Lower leg skin (tissue), 3 donors: ENCODE results near the gene AQP9.

Experiments
- POLR2A ChIP-seq, 2 donors: fragments of 450-650 bp; IDR thresholded peaks; one replicate each; pipeline ENCODE4 v1.6.1; 2016 to 2017; ENCODE audit warnings: antibody characterized with exemption in 2 of 2, mild to moderate bottlenecking in 1 of 2, moderate library complexity in 1 of 2
- TF ChIP-seq, protein P1 (sequence below), 3 donors: fragments of 450-650 bp; IDR thresholded peaks; one replicate each; pipeline ENCODE4 v1.5.1; 2016; ENCODE audit warnings: antibody characterized with exemption in 3 of 3, mild to moderate bottlenecking in 3 of 3, moderate library complexity in 2 of 3

DNA sequence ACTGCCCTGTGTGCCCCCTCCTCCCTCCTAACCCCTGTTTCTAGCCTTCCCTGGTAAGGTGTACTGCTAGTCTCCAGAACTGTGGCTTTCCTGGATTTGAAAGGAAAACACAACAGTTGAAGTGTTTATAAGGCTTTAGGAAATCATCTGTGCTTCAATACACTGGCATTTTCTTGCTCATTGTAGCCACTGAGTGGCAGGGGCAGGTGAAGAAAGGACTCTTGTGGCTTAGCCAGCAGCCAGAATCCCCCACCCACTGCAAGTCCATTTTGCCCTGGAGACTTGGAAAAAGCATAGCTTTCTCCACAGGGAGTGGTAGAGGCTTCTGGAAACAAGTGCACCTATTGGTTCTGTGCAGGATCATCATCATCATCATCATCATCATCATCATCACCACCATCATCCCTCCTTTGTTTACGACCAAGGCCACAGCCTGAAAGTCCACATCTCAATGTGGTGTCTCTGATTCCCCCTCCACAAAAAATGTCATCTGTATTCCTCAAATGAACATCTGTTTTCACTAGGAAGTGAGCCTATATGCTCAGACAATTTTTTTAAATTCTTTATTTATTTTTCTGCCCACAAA, 33.4 kb downstream of the AQP9 start:
- no peak for TF ChIP-seq POLR2A (IDR thresholded peaks at IDR 0.05)
- TF ChIP-seq, protein P1, sequence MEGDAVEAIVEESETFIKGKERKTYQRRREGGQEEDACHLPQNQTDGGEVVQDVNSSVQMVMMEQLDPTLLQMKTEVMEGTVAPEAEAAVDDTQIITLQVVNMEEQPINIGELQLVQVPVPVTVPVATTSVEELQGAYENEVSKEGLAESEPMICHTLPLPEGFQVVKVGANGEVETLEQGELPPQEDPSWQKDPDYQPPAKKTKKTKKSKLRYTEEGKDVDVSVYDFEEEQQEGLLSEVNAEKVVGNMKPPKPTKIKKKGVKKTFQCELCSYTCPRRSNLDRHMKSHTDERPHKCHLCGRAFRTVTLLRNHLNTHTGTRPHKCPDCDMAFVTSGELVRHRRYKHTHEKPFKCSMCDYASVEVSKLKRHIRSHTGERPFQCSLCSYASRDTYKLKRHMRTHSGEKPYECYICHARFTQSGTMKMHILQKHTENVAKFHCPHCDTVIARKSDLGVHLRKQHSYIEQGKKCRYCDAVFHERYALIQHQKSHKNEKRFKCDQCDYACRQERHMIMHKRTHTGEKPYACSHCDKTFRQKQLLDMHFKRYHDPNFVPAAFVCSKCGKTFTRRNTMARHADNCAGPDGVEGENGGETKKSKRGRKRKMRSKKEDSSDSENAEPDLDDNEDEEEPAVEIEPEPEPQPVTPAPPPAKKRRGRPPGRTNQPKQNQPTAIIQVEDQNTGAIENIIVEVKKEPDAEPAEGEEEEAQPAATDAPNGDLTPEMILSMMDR (IDR thresholded peaks at IDR 0.05) = no peak
